Osteocyte (in vitro differentiated cells): ENCODE measurements around the gene COL6A1. TPM values are rescaled to one million over a fixed set of nuclear protein-coding genes. Genes with fewer than 3 reads are reported as not detected.

ENCODE experiments used
- DNase-seq: peaks from one replicate; pipeline ENCODE4 v3.0.0; 2021; ENCODE audit warnings: mixed read lengths; ENCODE audit not compliant: unreplicated experiment; ENCODE audit errors: extremely low spot score
- H3K27ac Mint-ChIP-seq: one replicate; pipeline ENCODE4 v1.8.0; 2021; ENCODE audit warnings: mild to moderate bottlenecking, mixed read lengths; ENCODE audit not compliant: unreplicated experiment
- H3K27me3 Mint-ChIP-seq: one replicate; pipeline ENCODE4 v1.8.0; 2021; ENCODE audit warnings: mixed read lengths; ENCODE audit not compliant: unreplicated experiment
- H3K36me3 Mint-ChIP-seq: one replicate; pipeline ENCODE4 v1.8.0; 2021; ENCODE audit warnings: mixed read lengths; ENCODE audit not compliant: unreplicated experiment
- H3K4me1 Mint-ChIP-seq: one replicate; pipeline ENCODE4 v1.8.0; 2021; ENCODE audit warnings: mixed read lengths; ENCODE audit not compliant: unreplicated experiment
- H3K4me3 Mint-ChIP-seq: one replicate; pipeline ENCODE4 v1.8.0; 2021; ENCODE audit warnings: mild to moderate bottlenecking, moderate library complexity, mixed read lengths; ENCODE audit not compliant: unreplicated experiment
- H3K9me3 Mint-ChIP-seq: one replicate; pipeline ENCODE4 v1.8.0; 2021; ENCODE audit warnings: mixed read lengths; ENCODE audit not compliant: unreplicated experiment
- long read RNA-seq: library from polyadenylated mRNA; unstranded; transcript quantifications from one replicate; pipeline ENCODE4 v2.0.0, GENCODE V29; 2021
- total RNA-seq: library from RNA; stranded (reverse); gene quantifications from 2 replicates; pipeline ENCODE4 v1.2.1, GENCODE V29; 2021
- TF ChIP-seq, protein P1 (sequence below): fragments of 200-600 bp; sonication (generic); IDR thresholded peaks from 2 replicates; pipeline ENCODE4 v1.5.0; 2021; ENCODE audit warnings: antibody characterized with exemption, mild to moderate bottlenecking, moderate library complexity

The COL6A1 gene
- total RNA-seq = 1,503 and 1,582 TPM in 2 replicates
- long read RNA-seq, transcript COL6A1-204 (3 exons, 968 nt) = major isoform, 8 of 73 reads
- long read RNA-seq, partial matches to known transcripts = 60 of 73 reads
- long read RNA-seq, other reads (novel, unspliced or antisense) = 3 of 73 reads

GRCh38 chr21:45981151-45982091 is at the start of gene COL6A1:
COL6A1 (plus strand) TSS chr21:45981770; CDS start chr21:45981851, 81 bp downstream.
- H3K27ac Mint-ChIP-seq = peak within 1 kb of the TSS; percentile 54
- peaks cover 12% of the 10 kb centered on the region for H3K36me3 Mint-ChIP-seq
- DNase-seq = peak; percentile 95
- no peaks in the 10 kb centered on the region for H3K27me3 Mint-ChIP-seq
- H3K4me1 Mint-ChIP-seq = peaks cover 35% of the 10 kb centered on the region
- no peaks in the 10 kb centered on the region for H3K9me3 Mint-ChIP-seq
- TF ChIP-seq, protein P1, sequence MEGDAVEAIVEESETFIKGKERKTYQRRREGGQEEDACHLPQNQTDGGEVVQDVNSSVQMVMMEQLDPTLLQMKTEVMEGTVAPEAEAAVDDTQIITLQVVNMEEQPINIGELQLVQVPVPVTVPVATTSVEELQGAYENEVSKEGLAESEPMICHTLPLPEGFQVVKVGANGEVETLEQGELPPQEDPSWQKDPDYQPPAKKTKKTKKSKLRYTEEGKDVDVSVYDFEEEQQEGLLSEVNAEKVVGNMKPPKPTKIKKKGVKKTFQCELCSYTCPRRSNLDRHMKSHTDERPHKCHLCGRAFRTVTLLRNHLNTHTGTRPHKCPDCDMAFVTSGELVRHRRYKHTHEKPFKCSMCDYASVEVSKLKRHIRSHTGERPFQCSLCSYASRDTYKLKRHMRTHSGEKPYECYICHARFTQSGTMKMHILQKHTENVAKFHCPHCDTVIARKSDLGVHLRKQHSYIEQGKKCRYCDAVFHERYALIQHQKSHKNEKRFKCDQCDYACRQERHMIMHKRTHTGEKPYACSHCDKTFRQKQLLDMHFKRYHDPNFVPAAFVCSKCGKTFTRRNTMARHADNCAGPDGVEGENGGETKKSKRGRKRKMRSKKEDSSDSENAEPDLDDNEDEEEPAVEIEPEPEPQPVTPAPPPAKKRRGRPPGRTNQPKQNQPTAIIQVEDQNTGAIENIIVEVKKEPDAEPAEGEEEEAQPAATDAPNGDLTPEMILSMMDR = no peak
- peak within 1 kb of the TSS; percentile 80 for H3K4me3 Mint-ChIP-seq

DNA sequence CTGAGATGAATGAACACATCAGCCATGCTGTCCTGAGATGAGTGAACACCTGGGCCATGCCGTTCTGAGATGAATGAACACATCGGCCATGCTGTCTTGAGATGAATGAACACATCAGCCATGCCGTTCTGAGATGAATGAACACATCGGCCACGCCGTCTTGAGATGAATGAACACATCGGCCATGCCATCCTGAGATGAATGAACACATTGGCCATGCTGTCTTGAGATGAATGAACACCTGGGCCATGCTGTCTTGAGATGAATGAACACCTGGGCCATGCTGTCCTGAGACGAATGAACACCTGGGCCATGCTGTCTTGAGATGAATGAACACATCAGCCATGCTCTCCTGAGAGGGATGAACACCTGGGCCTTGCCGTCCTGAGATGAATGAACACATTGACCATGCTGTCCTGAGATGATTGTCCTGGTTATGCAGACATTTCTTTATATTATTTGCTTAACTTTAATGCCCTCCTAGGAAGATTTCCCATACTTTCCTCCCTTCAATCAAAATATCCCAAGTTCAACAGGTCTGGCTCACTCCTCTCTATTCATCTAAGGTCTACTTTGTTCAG is 48.6 kb upstream of the COL6A1 start:
- peaks cover 7% of the 10 kb centered on the region for H3K27me3 Mint-ChIP-seq

GRCh38 chr21:45934085-45934484 is 47.5 kb upstream of the COL6A1 start:
- Mint-ChIP-seq H3K9me3 (no peaks in the 10 kb centered on the region), H3K36me3 (peaks cover 2% of the 10 kb centered on the region), H3K4me3 (no peak overlapping the region), H3K27ac (no peak overlapping the region), H3K27me3 (peaks cover 7% of the 10 kb centered on the region), H3K4me1 (peaks cover 3% of the 10 kb centered on the region)
- no peak for DNase-seq
- TF ChIP-seq, protein P1 = no peak

More for the DNA sequence above, 48.6 kb upstream of the COL6A1 start:
- DNase-seq = no peak
- TF ChIP-seq, protein P1 = no peak
- no peak overlapping the region for H3K4me3 Mint-ChIP-seq
- peaks cover 2% of the 10 kb centered on the region for H3K36me3 Mint-ChIP-seq
- H3K27ac Mint-ChIP-seq = no peak overlapping the region
- peaks cover 3% of the 10 kb centered on the region for H3K4me1 Mint-ChIP-seq
- H3K9me3 Mint-ChIP-seq = no peaks in the 10 kb centered on the region

GRCh38 chr21:45934554-45934953 is 47.0 kb upstream of the COL6A1 start:
- DNase-seq = no peak
- TF ChIP-seq, protein P1 = no peak
- no peaks in the 10 kb centered on the region for H3K9me3 Mint-ChIP-seq
- H3K36me3 Mint-ChIP-seq = peaks cover 2% of the 10 kb centered on the region
- no peak overlapping the region for H3K4me3 Mint-ChIP-seq
- H3K27me3 Mint-ChIP-seq = peaks cover 7% of the 10 kb centered on the region
- H3K27ac Mint-ChIP-seq = no peak overlapping the region
- H3K4me1 Mint-ChIP-seq = peaks cover 3% of the 10 kb centered on the region

DNA sequence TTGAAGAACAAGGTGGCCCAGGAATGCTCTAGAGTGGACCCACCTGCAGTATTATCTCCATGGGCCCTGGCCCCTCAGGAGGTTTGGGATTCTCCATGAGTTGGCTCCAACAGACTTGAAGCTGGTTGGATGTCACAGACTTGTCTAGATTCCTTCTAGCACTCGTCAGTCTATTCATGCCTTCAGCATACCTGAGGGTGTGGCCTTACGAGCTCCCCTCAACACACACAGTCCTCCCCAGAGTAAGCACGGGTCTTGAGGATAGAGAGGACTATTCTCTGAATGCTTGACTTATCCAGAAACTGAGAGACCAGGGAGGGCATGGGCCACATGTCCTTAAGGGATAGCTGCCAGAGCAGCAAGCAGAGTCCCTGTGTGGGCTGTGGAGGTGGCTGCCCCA is 45.9 kb upstream of the COL6A1 start:
- Mint-ChIP-seq H3K27me3 (peaks cover 7% of the 10 kb centered on the region), H3K9me3 (no peaks in the 10 kb centered on the region), H3K27ac (no peak overlapping the region), H3K4me3 (no peak overlapping the region), H3K36me3 (peaks cover 2% of the 10 kb centered on the region), H3K4me1 (peaks cover 3% of the 10 kb centered on the region)
- TF ChIP-seq, protein P1 = no peak
- DNase-seq = no peak
